Non-pigmented ciliary epithelial cell (primary cell): Measurements from ENCODE around the gene NAXE.
"Not testable (repeated sequence)": the region's sequence is repeated elsewhere in the genome, so short reads cannot be mapped to it uniquely, and the experiment has no call there.

Source experiments
- DNase-seq: peaks from one replicate; pipeline ENCODE4 v3.0.0-alpha.2; 2010; ENCODE audit warnings: low read depth

NAXE gene

DNA sequence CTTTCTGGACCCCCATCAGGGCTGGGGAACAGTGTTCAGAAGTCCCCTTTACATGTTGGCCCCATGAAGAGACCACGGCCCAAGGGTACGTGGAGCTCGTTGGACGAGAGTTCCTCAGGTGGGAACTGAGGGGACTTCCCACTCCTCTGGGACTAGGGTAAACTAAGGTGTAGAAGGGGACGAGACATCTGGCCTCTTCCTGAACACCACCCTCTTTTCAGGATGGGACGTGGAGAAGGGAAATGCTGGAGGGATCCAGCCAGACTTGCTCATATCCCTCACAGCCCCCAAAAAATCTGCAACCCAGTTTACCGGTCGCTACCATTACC lies 2.0 kb downstream of the NAXE start:
- DNase-seq: no peak

DNA sequence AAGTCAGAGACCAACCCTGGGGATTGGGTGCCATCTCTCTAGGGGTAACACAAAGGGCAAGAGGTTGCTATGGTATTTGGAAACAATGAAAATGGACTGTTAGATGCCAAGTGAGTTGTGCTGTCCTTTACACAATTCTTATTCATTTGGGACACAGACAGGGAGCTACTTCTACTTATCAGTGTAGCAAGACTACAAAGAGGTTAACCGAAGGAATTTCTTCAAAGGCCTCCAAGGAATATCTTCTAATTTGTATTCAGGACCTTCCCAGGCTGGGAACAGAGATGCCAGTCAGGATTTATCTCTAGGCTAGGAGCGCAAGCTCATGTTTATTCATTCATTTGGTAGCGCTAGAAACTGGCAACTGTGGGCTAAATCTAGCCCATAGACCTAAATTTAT lies 2.6 kb downstream of the NAXE start:
- no peak for DNase-seq

DNA sequence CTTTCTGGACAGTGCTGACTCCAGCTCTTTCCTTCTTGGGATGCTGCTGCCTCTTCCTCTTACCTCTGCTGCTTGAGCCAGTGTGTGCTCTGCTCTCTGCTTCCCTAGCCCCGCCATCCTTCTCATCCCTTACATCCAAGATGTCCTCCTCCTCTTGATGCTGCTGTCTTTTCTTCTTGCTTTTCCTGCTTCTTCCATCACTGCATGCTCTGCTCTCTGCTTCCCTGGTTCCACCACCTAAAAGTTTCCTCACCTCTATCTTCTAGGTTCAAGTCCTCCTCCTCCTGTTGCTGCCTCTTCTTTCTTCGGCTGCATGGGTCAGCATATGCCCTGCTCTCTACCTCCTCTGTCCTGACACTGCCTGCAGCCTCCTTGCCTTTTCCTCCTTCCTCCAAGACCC lies 3.4 kb downstream of the NAXE start:
- no peak for DNase-seq

DNA sequence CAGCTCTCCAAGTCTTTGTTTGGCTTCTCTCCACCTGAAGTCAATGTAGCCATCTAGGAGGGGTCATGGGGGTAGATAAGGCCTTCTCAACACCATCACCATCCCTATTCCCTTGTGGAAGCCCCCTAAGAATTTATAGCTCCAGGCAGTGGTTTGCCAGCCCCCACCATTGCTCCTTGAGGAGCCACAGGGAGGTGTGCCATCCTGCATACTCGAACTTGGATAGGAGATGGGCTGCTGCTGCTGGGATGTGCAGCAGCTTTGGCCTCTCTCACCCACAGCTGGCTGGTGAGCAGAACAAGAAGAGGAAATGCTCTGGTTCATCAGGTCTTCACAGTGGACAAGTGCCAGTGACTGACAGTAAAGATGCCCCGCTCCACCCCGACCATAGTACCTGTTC lies 4.8 kb downstream of the NAXE start:
- no peak for DNase-seq

DNA sequence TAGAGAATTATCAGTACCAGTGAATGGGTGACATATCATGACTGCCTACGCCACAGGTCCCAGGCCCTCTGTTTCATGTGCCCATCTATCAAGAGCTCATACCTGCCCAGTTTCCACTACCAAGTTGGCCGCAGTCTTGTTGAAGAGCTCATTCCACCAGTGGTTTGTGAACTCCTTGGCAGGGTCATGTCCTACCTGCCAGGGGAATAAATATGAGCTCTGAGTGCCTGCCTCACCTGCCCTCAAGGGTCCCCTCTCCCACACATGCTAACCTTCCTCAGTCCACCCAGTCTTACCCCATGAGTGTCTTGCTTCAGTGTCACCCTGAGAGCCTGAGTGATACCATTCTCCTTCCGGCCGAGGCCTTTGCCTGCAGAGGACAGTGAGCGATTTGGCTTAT lies 6.5 kb downstream of the NAXE start:
- no peak for DNase-seq

DNA sequence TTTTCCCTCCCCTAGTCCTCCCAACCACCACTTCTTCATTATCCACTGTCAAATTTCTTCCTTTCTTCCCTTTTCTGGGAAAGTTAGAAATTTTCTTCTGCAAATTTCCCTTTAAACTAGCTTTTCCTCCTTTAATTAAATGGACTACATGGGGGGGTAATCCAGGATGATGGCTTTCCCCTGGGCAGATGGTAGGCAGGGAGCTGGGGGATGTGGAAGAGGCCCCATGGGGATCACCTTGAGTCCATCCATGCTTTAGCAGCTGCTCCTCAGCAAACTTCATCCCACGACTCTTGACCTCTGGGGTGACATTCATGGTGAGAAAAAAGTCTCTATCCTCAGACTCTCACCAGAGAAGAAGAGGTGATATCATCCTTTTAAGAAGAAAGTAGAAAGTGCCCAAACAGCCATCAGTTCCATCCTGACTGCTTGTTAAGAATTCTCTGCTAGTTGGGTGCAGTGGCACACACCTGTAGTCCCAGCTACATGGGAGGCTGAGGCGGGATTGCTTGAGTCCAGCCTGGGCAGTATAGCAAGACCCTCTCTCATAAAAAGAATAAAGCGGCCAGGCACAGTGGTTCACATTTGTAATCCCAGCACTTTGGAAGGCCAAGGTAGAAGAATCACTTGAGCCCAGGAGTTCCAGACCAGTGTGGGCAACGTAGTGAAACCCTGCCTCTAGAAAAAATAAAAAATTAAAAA lies 7.3 kb downstream of the NAXE start:
- DNase-seq: no peak

DNA sequence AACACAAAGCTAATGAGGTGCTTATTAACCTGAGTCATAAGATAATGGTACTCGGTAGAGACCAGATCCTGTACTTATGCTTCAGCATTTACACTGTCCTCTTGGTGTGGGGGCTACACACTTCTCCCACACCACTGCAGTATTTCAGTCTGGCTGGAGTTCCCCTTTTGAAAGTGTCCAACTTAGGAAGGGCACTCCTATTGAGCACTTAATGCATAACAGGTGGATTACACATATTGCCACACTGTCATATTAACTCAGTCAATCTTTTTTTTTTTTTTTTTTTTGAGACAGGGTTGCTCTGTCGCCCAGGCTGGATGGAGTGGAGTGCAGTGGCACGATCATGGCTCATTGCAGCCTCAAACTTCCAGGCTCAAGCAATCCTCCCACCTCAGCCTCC lies 8.2 kb downstream of the NAXE start:
- no peak for DNase-seq

DNA sequence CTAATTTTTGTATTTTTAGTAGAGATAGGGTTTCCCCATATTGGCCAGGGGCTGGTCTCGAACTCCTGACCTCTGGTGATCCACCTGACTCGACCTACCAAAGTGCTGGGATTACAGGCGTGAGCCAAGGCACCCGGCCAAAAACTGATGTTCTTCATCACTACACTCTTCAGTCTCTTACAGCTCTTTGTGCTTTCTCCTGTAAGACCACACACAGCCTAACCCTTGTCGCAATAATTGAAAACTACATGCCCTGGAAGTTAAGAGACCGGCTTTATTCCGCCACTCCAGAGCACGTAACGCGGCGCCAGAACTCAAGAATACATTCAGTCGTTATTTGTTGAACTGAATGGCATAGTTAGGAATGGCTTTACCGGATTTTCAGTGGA lies 9.2 kb downstream of the NAXE start:
- no peak for DNase-seq

DNA sequence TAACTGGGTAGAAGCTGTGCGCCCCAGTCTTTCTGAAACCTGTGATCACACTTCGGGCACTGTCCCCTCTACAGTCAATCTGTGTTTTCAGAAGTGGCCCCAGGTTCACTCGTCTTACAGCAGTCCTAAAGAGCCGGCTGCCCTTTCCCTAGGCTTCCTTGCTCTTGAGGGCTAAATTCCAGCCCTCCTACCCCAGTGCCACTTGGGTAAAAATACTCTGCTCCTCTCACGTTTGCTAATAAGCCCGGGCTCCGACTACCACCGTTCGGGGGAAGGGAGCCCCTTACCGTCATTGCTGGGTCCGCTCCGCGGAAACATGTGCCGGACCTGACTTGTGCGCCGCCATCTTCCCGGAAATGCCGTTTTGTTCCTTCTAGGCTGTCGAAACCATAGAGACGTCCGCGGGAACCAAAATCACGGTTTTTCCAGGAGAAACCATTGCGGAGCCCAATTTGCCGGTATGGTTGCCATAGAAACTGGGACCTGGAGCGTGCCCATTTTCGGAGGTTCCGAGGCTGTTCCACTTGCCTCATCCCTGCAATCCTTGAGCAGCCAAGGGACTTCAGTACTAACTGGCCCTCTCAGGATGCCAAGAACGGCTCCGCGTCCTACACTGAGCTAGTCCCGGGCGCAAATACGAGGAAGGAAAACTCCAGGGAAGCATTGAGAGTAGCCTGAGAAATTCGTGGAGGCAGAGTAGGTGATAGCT lies 9.7 kb downstream of the NAXE start, which contains the start of gene GPATCH4:
Gene GPATCH4 (minus strand): TSS at position 358 of the 709 bp plus-strand sequence.
- peak; percentile 76 for DNase-seq

DNA sequence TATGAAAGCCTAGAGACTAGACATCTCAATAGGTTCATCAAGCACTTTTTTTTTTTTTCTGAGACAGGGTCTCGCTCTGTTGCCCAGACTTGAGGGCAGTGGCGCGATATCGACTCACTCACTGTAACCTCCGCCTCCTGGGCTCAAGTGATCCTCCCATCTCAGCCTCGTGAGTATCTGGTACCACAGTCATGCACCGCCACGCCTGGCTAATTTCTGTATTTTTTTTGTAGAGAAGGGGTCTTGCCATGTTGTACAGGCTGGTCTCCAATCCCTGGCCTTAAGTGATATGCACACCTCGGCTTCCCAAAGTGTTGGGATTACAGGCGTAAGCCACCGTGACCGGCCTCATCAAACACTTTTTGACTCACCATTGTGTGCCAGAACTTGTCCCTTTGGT lies 10.3 kb downstream of the NAXE start:
- no peak for DNase-seq

DNA sequence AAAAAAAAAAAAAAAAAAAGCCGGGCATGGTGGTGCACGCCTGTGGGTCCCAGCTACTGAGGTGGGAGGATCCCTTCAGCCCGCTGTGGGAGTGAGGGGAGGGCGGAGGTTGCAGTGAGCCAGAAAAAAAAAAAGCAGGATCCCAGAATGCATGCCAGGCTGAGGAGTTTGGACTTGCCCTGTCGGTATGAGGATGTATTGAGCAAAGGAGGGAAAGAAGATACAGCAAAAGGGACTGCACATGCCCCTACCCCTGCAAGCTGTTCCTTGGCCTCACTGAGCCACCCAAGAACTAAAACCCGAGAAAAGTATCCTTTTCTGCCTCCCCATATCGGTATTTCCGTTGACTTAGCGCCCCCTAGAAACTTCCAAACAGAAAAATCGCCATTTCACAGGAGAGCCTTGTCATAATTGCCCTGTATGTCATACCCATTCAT lies 11.0 kb downstream of the NAXE start:
- no peak for DNase-seq

DNA sequence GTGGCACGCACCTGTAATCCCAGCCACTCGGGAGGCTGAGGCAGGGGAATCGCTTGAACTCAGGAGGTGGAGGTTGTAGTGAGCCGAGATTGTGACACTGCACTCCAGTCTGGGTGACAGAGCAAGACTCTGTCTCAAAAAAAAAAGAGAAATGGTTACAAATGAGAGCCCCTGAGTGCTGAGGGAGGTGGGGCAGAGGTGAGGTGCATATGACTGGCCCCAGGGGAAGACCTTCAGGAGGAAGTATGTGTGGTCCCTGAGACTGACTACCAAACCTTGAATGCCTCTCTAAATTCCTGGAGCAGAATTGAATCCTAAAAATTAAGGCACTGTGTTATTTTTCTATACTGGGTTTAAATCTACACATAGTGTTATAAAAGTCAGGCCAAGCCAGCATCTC lies 15.8 kb downstream of the NAXE start:
- not testable (repeated sequence) for DNase-seq

DNA sequence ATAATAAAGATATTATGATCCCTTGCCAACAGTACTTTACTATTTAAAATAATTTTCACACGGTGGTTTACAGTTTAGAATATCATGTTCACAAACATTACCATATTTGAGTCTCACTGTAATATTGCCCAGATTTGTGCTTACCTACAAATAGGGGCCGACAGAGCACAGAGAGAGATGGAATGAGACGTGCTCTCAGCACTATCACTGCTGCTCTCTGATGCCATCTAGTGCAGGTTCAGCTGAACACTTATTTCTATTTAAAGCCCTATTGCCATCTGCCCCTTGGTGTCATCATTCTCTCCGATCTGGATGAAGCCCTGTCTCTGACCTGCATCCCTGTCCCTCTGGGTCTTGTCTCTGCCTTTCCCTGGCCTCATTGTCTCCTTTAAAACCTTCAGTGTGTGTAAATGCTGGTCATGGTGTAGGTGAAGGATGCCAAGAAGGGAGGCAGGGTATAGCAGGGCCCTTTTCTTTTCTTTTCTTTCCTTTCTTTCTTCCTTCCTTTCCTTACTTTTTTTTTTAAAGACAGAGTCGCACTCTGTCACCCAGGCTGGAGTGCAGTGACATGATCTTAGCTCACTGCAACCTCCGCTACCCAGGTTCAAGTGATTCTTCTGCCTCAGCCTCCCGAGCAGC lies 16.6 kb downstream of the NAXE start:
- DNase-seq: no peak

DNA sequence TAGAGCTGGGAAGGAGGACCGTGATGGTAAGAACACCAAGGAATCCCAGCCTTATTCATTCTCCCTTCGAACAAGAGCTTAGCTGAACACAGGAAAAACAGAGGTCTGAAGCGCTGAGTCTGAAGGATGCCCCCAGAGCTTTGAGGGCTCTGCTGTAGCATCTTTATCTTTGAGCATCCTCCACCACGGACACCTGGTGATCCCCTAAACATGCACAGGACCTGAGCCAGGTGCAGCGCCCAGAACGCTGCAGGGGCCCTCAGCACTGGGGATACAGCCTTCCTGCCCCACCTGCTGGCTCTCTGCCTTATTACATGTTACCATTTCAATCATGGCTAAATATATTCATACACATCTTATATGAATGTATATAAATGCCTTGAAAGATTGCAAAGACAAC lies 17.4 kb downstream of the NAXE start:
- DNase-seq: no peak

DNA sequence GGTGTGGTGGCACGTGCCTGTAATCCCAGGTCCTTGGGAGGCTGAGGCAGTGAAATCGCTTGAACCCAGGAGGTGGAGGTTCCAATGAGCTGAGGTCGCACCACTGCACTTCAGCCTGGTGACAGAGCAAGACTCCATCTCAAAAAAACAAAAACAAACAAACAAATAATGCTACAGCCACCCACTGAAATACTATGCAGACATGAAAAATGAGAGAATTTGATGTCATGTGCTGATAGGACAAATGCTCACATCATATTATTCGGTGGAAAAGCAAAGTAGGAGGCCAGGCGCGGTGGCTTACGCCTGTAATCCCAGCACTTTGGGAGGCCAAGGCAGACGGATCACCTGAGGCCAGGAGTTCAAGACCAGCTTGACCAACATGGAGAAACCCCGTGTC lies 18.5 kb downstream of the NAXE start:
- DNase-seq: not testable (repeated sequence)

DNA sequence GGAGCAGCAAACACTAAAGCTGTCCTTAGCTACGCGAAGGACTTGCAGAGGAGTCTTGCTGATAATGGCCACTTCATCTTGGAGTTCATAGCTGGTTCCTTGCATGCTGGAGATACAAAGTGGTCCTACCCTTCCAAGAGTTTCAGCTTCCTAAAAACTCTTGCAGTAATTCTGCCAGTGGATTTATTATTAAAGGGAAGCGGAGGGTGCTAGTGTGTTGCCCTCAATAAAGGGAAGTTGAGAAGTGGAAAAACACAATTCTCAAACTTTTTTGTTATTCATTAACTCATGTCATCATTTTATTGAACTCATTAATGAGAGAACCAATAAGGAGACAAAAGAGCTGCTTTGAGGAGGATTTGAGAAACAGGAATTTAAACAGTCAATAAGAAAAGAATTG lies 21.1 kb downstream of the NAXE start:
- DNase-seq: no peak

DNA sequence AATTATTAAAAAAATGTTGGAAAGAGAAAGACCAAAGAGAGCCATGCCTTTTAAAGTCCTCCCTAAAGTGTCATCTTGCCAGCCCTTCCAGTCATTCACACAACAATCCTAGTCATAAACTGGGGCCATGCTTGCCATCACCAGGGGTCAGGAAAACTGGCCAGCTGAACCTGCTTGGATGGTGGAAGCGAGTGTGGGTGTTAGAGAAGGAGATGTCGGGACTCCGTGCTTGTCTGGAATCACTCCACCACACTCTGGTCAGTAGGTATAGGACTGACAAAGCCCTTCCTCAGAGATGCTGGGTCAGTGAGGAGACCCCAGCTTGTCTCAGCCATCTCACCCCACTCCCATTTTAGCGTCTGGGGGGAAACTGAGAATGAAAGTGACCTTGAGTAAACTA lies 24.4 kb downstream of the NAXE start:
- no peak for DNase-seq

DNA sequence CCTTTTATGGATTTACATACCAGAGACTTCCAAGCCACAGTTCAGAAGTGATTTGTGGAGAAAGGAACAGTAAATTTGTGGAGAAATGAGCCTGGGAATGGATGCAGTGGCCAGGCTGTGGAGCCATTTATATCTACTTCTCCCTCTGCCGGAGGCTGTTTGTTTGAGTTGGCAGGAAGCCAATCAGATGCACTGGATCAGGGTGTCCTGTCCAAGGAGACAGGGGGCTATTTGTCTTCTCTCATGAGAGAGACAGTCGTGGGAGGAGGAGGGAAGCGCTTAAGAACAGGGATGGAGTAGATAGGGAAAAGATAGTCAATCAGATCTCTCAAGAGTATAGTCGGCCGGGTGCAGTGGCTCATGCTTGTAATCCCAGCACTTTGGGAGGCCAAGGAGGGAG lies 24.9 kb downstream of the NAXE start:
- DNase-seq: no peak

DNA sequence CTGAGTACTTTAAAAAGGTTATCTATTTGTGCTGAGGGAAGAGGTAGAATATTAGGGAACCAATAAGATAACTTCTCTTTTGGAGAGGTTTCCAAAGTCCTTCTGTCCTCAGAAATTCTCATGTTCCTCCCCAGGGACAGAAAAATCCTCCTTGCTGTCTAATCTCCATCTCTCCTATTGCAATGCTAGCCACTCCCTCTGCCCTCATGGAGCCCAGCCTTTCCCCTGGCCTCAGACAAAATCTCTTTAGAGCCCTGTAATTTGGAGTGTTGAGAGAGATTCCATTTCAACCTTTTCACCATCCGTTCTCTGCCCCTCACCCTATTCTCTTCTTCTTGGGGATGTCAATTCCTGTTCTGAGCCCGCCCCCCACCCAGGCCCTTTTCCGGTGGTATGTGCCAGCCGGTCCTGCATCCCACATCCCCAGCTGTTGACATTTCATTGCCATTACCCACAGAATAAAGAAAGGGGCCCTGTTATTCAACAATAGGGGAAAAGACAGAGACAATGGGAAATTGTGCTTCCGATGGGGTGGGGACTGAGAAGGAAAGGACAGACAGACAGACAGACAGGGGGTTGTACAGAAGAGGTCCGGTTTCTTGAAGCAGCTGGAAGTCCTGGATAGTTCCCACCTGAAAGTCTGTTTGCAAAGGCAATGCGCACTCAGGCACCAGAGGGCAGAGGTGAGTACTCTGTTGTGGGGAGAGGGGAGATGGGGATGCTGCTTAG lies 27.4 kb downstream of the NAXE start, which contains the start of gene HAPLN2:
Gene HAPLN2 (plus strand): TSS at position 563 of the 729 bp plus-strand sequence. CDS start 4,076 bp downstream, outside the sequence.
- DNase-seq: no peak

DNA sequence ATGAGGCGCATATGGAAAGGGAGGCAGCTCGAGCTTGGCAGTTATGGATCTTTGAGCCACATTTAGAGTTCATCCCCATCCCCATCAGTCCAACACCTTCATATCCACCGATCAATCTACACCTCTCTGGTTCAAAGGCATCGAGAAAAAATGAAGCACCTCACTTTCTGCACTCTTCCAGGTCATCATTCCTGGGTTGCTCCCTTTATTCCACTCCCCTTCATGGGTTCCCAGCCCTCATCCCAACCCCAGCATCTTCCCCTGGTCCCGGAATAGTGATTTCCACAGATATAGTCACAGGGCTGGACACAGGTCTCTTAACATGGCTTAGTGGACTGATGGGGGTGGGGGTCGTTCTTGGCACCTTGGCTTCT lies 28.0 kb downstream of the NAXE start:
- DNase-seq: no peak

DNA sequence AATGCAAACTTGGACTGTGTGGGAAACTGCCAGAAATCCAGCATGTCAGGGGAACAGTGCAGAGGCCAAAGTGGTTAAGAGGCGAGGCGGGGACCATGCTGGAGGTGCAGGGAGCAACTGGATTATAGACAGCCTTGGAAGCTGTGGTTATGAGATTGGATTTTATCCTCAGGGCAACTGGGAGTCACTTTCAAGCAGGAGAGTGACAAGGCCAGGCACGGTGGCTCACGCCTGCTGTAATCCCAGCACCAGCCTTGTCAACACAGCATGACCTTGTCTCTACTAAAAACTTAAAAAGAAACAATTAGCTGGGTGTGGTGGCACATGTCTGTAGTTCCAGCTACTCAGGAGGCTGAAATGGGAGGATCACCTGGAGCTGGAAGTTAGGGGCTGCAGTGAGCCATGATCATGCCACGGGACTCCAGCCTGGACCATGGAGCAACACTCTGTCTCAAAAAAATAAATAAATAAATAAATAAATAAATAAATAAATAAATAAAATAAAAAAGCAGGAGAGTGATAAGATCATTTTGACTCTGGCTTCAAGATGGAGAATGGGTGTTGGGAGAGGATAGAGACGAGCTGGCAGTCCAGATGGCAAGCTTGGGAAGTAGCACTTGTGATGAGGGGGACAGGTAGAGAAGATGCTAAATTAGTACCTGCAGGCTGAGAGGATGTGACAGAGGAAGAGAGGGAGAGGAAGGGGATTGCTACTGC lies 31.2 kb downstream of the NAXE start:
- DNase-seq: no peak
